Measurements from ENCODE around the gene PDGFD.
A peak's percentile ranks its signal among the peaks of the same experiment; 100 is the strongest.

PDGFD gene

DNA sequence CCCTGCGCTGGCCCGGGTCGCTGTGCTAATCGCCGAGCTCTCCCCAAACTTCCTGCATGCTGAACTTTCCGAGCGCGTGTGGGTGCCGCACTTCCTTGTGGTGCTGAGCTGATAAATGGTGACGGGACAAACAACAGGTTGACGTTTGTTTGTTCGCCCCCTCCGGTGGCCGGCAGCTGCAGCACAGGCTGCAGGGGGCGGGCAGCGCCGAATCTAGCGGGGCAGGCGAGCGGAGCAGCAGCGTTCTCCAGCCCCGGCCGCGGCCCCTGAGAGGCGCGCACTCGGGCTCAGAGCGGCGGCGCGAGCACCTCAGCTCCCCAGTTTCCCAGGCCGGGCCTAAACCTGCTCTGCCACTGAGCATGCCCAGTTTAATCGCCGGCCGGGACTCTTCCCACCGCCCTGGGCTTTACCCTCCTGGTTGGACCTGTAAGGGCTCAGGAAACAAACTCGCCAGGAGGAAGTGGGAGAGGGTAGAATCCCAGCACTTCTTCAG is at the start of gene PDGFD:
TSS of gene PDGFD (minus strand) at position 120 of the 493 bp plus-strand sequence.
- DNase-seq (ENCODE audit: low spot score) = peak; percentile 30

GRCh38 chr11:104206936-104207335 is 43.0 kb upstream of the PDGFD start:
- no peak for DNase-seq (ENCODE audit: low spot score)

DNA sequence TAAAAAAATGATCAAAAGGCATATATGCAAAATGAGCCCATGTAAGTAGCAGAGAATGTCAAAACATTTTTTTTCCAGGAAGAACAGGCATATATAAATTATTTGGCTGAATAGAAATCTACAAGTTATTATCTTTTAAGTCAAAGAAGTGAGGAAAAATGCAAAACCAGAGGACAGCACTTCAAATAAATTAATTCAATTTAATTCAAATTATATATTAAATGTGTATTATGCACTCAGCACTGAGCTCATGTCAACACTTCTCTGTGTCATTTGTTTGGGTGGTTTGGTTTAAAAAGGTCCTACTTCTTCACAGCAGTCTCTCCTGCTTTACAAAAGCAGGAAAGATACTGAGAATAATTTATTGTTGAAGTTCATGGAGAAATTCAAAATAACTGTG is 41.9 kb upstream of the PDGFD start:
- DNase-seq (ENCODE audit: low spot score) = no peak

DNA sequence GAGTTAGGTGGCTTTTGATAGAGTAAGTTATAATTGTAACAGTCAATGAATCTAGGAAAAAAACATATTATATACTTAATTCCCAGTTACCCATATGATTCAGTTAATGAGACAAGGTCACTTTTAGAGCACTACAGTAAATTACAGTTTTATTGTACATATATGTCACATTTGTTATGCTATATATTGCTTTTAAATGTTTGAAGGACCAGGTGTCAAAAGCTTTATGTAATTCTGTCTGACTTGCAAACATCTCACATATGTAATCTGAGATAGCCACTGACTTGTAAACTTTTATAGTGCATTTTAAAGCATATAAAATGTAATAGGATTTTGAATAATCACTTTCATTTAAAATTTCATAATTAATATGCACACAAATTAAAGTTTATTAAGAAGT is 36.7 kb upstream of the PDGFD start:
- no peak for DNase-seq (ENCODE audit: low spot score)

DNA sequence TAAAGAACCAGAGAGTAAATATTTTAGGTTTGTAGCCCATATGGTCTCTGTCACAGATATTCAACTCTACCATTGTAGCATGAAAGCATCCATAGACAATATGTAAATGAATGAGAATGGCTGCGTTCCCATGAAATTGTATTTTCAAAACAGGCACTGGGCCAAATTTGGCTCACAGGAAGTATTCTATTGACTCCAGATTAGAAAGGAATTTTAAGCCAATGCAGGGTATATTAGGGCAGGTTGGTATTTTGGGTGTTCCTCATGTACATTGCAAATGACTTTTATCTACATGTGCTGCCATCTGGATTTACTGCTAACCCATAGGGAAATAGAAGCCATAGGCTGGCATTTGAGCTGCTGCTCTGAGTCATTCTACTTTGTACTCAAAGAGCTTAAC is 35.1 kb upstream of the PDGFD start:
- DNase-seq (ENCODE audit: low spot score) = no peak

GRCh38 chr11:104198576-104198975 is 34.6 kb upstream of the PDGFD start:
- DNase-seq (ENCODE audit: low spot score) = no peak

GRCh38 chr11:104191124-104191523 is 27.2 kb upstream of the PDGFD start:
- DNase-seq (ENCODE audit: low spot score) = no peak

DNA sequence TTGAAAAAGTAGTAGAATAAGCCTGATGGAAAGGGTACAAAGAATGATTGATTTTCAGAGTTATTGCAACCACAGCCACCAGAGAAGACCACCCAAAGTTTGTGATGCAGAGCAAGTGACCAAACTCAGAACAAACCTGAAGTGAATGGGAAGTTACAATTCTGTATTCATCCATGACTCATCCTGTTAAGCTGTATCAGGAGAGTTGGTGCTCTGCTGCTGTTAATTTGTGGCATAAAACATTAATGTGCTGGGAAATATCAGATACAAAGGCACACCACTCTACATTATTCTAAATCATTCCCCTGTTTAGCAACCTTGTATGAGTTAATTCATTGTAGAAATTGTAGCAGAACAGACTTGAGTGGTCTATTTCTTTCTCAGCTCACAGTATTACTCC is 19.6 kb upstream of the PDGFD start:
- DNase-seq (ENCODE audit: low spot score) = no peak

DNA sequence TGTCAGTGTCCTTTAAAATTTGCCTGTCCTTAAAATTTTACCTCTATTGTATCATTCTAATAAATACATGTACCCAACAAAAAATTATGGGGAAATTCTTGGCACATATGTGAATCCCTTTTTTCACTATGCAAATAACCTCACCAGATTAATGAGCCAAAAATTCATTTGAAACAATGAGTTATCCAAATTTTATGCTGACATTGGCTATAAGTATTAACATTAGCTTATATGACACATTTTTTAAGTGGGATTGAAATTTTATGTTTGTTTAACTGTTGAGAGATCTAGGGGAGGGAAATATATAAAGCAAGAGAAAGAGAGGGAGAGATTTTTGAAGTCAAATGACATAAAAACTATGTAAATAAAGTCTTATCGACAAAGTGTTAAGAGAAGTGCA is 11.8 kb upstream of the PDGFD start:
- no peak for DNase-seq (ENCODE audit: low spot score)

DNA sequence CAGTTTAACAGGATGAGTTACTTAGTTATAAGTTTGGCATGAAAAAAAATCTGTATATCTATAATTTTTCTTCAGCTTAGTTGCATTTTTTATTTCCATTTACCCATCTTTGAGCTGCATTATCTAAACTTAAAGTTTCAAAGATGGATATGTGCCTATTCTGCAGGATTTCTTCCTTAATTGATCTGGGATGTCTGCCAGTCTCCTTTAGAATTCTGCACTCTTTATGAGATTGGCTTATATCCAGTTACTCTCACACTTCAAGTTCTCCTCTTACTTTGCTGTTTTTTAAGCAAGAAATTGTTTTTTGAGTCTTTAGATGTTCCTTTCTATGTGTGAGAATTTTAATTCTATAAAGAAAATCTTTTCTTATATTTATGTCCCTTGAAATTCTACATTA is 5.1 kb upstream of the PDGFD start:
- DNase-seq (ENCODE audit: low spot score) = no peak

- no peak for DNase-seq (ENCODE audit: low spot score)
Measured at GRCh38 chr11:104165014-104165413, 1.1 kb upstream of the PDGFD start.

DNA sequence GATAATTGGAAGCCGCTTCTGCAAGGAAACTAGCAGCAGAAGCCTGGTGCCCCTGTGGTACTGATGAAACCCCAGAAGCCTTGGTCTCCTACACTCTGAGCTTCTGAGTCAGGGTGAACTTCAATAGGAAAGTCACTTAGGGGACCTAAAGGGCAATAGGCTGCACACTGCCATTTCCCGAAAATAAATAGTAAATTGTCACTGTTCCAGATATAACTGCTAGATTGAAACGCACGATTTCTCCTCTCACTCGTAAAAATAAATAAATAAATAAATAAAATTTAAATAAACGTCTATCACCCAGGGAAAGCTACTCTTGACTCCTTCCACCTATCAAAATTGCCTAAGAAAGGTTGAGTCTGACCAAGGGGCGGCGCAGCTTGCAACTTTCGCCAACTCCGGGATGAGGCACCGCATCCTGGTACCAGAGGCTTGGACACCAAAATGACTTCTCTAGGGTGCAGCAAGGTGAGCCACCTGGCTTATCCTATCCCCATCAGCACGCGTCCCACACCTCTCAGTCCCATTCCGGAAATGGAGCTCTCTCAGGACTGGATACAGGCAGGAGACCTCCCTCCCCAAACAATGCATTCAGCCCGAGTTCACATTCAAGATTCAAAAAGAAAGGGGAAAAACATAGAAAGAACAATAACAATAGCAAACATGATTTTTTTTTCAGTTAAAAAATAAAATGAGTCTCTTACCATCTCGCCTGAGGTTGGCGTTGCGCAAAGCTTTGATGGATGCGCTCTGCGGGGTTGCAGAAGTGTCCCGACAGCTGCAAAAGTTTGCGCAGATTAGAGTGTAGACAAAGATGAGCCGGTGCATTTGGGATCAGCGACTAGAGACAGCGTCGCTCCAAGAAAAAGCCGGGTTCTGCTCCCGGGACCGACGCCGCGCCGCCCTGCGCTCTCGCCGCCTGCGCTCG is 583 bp downstream of the PDGFD start:
- DNase-seq (ENCODE audit: low spot score) = peak; percentile 8

DNA sequence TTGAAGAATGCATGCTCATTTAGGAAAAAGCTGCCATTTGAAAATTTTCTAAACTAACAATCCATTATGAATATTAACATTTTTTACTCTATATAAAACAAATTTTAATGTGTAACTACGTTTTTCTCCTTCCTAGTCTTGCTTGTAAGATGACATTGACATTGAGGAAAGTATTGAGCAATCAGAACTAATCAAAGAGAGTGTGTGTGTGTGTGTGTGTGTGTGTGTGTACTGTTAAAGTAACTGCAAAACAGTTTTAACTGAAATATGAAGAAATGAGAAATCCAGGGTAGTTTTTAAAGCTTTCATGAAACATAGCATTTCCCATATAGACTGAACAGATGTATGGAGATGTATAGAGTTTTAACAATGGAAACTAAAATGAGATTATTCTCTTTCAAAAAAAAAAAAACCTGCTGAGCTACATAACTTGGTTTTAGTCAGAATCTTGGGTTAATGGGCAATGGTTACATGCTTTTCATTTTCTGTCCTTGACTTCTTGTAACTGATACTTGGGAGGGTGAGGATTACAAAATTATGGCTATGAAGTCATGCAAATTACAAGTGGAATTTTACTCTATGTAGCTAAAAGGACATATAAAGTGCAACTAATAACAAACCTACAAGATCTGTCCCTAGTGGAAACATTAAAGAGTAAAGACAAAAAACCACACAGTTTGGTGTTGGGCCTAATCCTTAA is 2.0 kb downstream of the PDGFD start:
- DNase-seq (ENCODE audit: low spot score) = no peak

DNA sequence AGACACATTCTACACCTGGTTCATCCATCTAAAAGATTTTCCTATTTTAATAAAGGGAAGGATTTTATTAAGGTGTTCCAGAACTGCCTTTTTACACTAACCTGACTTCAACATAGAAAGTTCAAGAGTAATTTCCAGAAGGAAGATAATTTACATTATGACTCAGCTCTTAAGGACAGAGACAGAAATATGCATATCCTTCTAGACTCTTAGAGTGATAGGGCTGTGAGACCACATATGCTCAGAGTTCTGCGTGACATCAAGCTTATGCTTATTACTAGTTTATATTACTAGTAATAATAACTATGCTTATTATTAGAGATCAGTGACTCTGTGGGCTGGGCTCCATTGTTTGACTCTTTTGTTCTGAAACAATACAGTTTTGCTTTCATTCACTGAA is 4.6 kb downstream of the PDGFD start:
- no peak for DNase-seq (ENCODE audit: low spot score)

DNA sequence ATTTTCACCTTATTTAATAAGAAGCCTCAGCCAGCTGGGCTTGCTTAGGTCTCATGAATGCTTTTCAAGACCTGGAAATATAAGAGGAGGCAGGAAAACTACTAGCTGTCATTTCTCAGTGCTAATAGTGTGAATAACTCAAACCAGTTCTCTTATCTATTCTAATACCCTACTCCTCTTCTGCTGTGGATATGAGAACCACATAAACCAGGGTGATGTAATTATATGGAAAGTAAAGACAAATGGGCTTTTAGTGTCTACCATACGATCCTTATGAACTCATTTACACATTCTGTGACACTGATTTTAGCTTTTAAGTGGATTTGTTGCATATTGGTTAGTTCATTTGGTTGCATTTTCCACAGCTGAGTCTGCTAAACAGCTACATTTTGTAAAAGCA is 8.6 kb downstream of the PDGFD start:
- DNase-seq (ENCODE audit: low spot score) = no peak

GRCh38 chr11:104154296-104154695 is 9.7 kb downstream of the PDGFD start:
- DNase-seq (ENCODE audit: low spot score) = no peak

DNA sequence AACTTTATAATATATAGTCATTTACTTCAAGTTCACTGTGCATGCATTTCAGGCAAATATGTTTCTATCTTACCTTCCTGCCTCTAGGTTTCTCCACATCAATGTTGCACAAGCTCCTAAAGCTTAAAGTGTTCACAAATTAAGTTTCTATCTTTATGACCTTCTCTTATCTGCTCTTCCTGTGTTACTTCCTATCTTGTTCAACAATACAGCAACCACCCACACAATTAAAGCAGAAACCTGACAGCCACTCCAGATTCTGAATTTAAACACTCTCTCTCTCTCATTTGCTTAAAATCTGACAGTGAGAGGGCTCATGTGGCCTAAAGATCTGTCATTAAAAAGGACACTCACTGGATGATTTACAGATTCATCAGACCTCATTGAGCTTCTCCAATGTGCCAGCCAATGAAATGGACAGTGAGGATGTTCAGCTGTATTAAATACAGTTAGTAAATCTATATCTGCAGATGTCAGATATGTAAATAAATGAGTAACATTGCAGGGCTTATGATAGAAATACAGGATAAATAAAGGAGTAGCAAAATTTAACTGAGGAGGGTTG is 10.9 kb downstream of the PDGFD start:
- no peak for DNase-seq (ENCODE audit: low spot score)

DNA sequence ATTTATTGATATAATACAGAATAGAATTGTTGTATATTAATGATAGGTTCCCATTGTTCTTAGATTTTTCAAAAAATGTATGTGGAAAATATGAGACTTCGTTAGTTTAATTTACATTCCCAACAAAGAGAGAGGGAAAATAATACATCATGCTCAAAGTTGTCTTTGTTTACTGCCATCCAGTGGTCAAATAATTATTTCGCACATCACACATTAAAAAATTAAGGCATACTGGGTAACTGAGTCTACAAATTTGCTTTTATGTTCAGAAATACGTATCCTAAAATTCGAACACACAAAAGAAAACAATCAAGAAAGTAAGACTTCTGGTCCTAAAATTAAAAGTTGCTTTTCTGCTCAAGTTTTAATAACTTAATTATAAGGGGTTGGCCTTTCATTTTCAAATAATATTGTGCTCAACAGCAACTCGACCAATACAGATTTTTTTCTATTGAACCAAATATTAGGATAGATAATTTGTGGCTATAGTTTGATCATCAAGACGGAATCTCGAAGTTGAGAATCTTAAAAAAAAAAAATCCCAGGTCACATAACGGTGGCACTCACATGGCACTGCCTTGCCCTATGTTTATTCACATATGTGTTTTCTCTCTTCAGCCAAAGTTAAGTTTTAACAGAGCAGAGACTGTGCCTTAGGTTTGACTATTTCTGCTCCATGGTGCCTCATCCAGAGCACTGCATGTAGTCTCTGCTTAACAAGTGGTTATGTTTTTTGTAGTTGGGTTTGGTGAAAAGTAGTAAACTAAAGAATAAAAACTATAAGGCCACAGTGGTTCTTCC is 12.3 kb downstream of the PDGFD start:
- DNase-seq (ENCODE audit: low spot score) = no peak

- no peak for DNase-seq (ENCODE audit: low spot score)
Measured at GRCh38 chr11:104148706-104149105, 15.2 kb downstream of the PDGFD start.

- no peak for DNase-seq (ENCODE audit: low spot score)
Measured at GRCh38 chr11:104148074-104148473, 15.9 kb downstream of the PDGFD start.

- DNase-seq (ENCODE audit: low spot score) = no peak
Measured at GRCh38 chr11:104146943-104147342, 17.0 kb downstream of the PDGFD start.

- no peak for DNase-seq (ENCODE audit: low spot score)
Measured at GRCh38 chr11:104146421-104146820, 17.5 kb downstream of the PDGFD start.

Data from Ammon's horn (tissue), 1 donor.